Effector memory CD4-positive, alpha-beta T cell (primary cell): ENCODE measurements around the gene NIPAL3.
A peak's percentile ranks its signal among the peaks of the same experiment; 100 is the strongest.

ENCODE experiments used
- DNase-seq, 3 donors: peaks; one replicate each; pipeline ENCODE4 v3.0.0-alpha.2; 2020
- H3K27ac ChIP-seq: 2 replicates; pipeline ENCODE4 v1.7.0; 2013; ENCODE audit warnings: mild to moderate bottlenecking, low read length, moderate library complexity; ENCODE audit not compliant: insufficient read depth, poor library complexity, severe bottlenecking
- H3K27me3 ChIP-seq: replicated peaks from 2 replicates; pipeline ENCODE4 v1.7.0; 2013; ENCODE audit warnings: mild to moderate bottlenecking, low read length; ENCODE audit not compliant: insufficient read depth, control insufficient read depth, poor library complexity, severe bottlenecking
- H3K36me3 ChIP-seq: 2 replicates; pipeline ENCODE4 v1.7.0; 2013; ENCODE audit warnings: mild to moderate bottlenecking, low read length, moderate library complexity; ENCODE audit not compliant: control insufficient read depth, insufficient read depth
- H3K4me1 ChIP-seq: 2 replicates; pipeline ENCODE4 v1.7.0; 2013; ENCODE audit warnings: low read length, mild to moderate bottlenecking; ENCODE audit not compliant: control insufficient read depth, insufficient read depth, poor library complexity, severe bottlenecking
- H3K4me3 ChIP-seq: 2 replicates; pipeline ENCODE4 v1.7.0; 2013; ENCODE audit warnings: low read length, low read depth, mild to moderate bottlenecking; ENCODE audit not compliant: insufficient read depth, poor library complexity, severe bottlenecking
- H3K9me3 ChIP-seq: 2 replicates; pipeline ENCODE4 v1.7.0; 2013; ENCODE audit warnings: mild to moderate bottlenecking, low read length, moderate library complexity; ENCODE audit not compliant: control insufficient read depth

Gene NIPAL3

GRCh38 chr1:24390924-24391782 is 24.4 kb upstream of the NIPAL3 start:
- H3K36me3 ChIP-seq: no peaks in the 10 kb centered on the region
- peak overlapping the region; percentile 88 for H3K27ac ChIP-seq
- DNase-seq: peak; percentile 45 to 61 (median 45)
- peaks cover 10% of the 10 kb centered on the region for H3K4me1 ChIP-seq
- peak overlapping the region; percentile 35 for H3K4me3 ChIP-seq
- H3K27me3 ChIP-seq: no peaks in the 10 kb centered on the region
- H3K9me3 ChIP-seq: no peaks in the 10 kb centered on the region

- Histone ChIP-seq H3K36me3 (no peaks in the 10 kb centered on the region), H3K4me3 (peak overlapping the region; percentile 35), H3K9me3 (no peaks in the 10 kb centered on the region), H3K27ac (peak overlapping the region; percentile 88), H3K27me3 (no peaks in the 10 kb centered on the region), H3K4me1 (peaks cover 10% of the 10 kb centered on the region)
- peak; percentile 37 to 56 (median 45) for DNase-seq
Observed at GRCh38 chr1:24391882-24392603, 23.6 kb upstream of the NIPAL3 start.

GRCh38 chr1:24392604-24392946 is 23.0 kb upstream of the NIPAL3 start:
- Histone ChIP-seq H3K27ac (peak overlapping the region; percentile 88), H3K4me3 (no peak overlapping the region), H3K27me3 (no peaks in the 10 kb centered on the region), H3K4me1 (peaks cover 10% of the 10 kb centered on the region), H3K36me3 (no peaks in the 10 kb centered on the region), H3K9me3 (no peaks in the 10 kb centered on the region)
- no peak for DNase-seq

GRCh38 chr1:24392982-24393650 is 22.5 kb upstream of the NIPAL3 start:
- no peaks in the 10 kb centered on the region for H3K36me3 ChIP-seq
- DNase-seq: no peak
- no peak overlapping the region for H3K4me3 ChIP-seq
- no peaks in the 10 kb centered on the region for H3K27me3 ChIP-seq
- peak overlapping the region; percentile 88 for H3K27ac ChIP-seq
- peaks cover 10% of the 10 kb centered on the region for H3K4me1 ChIP-seq
- H3K9me3 ChIP-seq: no peaks in the 10 kb centered on the region

GRCh38 chr1:24393892-24394291 is 21.7 kb upstream of the NIPAL3 start:
- no peaks in the 10 kb centered on the region for H3K36me3 ChIP-seq
- H3K27me3 ChIP-seq: no peaks in the 10 kb centered on the region
- no peak for DNase-seq
- no peak overlapping the region for H3K4me3 ChIP-seq
- H3K27ac ChIP-seq: no peak overlapping the region
- H3K4me1 ChIP-seq: peaks cover 10% of the 10 kb centered on the region
- H3K9me3 ChIP-seq: no peaks in the 10 kb centered on the region

- no peaks in the 10 kb centered on the region for H3K4me1 ChIP-seq
- no peaks in the 10 kb centered on the region for H3K36me3 ChIP-seq
- H3K4me3 ChIP-seq: no peak overlapping the region
- H3K27me3 ChIP-seq: no peaks in the 10 kb centered on the region
- H3K27ac ChIP-seq: no peak overlapping the region
- no peak for DNase-seq
- H3K9me3 ChIP-seq: no peaks in the 10 kb centered on the region
Observed at GRCh38 chr1:24400065-24400464, 15.5 kb upstream of the NIPAL3 start.

GRCh38 chr1:24403806-24404205 is 11.8 kb upstream of the NIPAL3 start:
- no peak overlapping the region for H3K27ac ChIP-seq
- no peaks in the 10 kb centered on the region for H3K4me1 ChIP-seq
- no peaks in the 10 kb centered on the region for H3K27me3 ChIP-seq
- no peaks in the 10 kb centered on the region for H3K36me3 ChIP-seq
- H3K9me3 ChIP-seq: no peaks in the 10 kb centered on the region
- no peak for DNase-seq
- H3K4me3 ChIP-seq: no peak overlapping the region

GRCh38 chr1:24406788-24407187 is 8.8 kb upstream of the NIPAL3 start:
- H3K36me3 ChIP-seq: no peaks in the 10 kb centered on the region
- no peak for DNase-seq
- H3K27me3 ChIP-seq: no peaks in the 10 kb centered on the region
- H3K9me3 ChIP-seq: no peaks in the 10 kb centered on the region
- no peaks in the 10 kb centered on the region for H3K4me1 ChIP-seq
- H3K4me3 ChIP-seq: no peak overlapping the region
- no peak overlapping the region for H3K27ac ChIP-seq

GRCh38 chr1:24409535-24409934 is 6.1 kb upstream of the NIPAL3 start:
- DNase-seq: no peak
- Histone ChIP-seq H3K27me3 (no peaks in the 10 kb centered on the region), H3K4me3 (no peak overlapping the region), H3K9me3 (no peaks in the 10 kb centered on the region), H3K4me1 (peaks cover 7% of the 10 kb centered on the region), H3K27ac (no peak overlapping the region), H3K36me3 (no peaks in the 10 kb centered on the region)

- no peaks in the 10 kb centered on the region for H3K27me3 ChIP-seq
- H3K9me3 ChIP-seq: no peaks in the 10 kb centered on the region
- no peak for DNase-seq
- H3K27ac ChIP-seq: no peak overlapping the region
- no peak overlapping the region for H3K4me3 ChIP-seq
- no peaks in the 10 kb centered on the region for H3K36me3 ChIP-seq
- peaks cover 13% of the 10 kb centered on the region for H3K4me1 ChIP-seq
Observed at GRCh38 chr1:24410750-24411149, 4.9 kb upstream of the NIPAL3 start.
